GM23338 (cell line): ENCODE data around the gene ZCCHC17. TPM values are rescaled to one million over a fixed set of nuclear protein-coding genes. Genes with fewer than 3 reads are reported as not detected.

Experiments
- ATAC-seq: fragments of 200-7000 bp; cut with Tn5 transposase; 3 replicates; pipeline ENCODE4 v1.9.1; 2020
- DNase-seq: peaks from one replicate; pipeline ENCODE4 v3.0.0-alpha.2; 2015; ENCODE audit warnings: low spot score
- H2AFZ ChIP-seq: fragments of 200-600 bp; sonication (generic); 2 replicates; pipeline ENCODE4 v1.8.0; 2016; ENCODE audit warnings: antibody characterized with exemption, mild to moderate bottlenecking, moderate library complexity
- H3F3A ChIP-seq: fragments of 200-600 bp; sonication (generic); replicated peaks from 2 replicates; pipeline ENCODE4 v1.8.0; 2017; ENCODE audit warnings: antibody characterized with exemption, mixed run types, low read depth
- H3K27ac ChIP-seq: fragments of 200-600 bp; sonication (generic); 2 replicates; pipeline ENCODE4 v1.6.1; 2016; ENCODE audit warnings: low read depth
- H3K27me3 ChIP-seq: fragments of 200-600 bp; sonication (generic); 2 replicates; pipeline ENCODE4 v1.8.0; 2016; ENCODE audit warnings: mild to moderate bottlenecking, mixed run types, moderate library complexity; ENCODE audit not compliant: insufficient read depth
- H3K36me3 ChIP-seq: fragments of 200-600 bp; sonication (generic); 2 replicates; pipeline ENCODE4 v1.8.0; 2016; ENCODE audit warnings: mild to moderate bottlenecking; ENCODE audit not compliant: insufficient read depth
- H3K4me1 ChIP-seq: fragments of 200-600 bp; sonication (generic); 2 replicates; pipeline ENCODE4 v1.8.0; 2016; ENCODE audit warnings: mild to moderate bottlenecking, moderate library complexity; ENCODE audit not compliant: insufficient read depth
- H3K4me2 ChIP-seq: fragments of 200-600 bp; sonication (generic); 2 replicates; pipeline ENCODE4 v1.7.1; 2017; ENCODE audit warnings: mixed run types
- H3K4me3 ChIP-seq: fragments of 200-600 bp; sonication (generic); 2 replicates; pipeline ENCODE4 v1.6.1; 2016; ENCODE audit warnings: mixed run types
- H3K79me2 ChIP-seq: fragments of 200-600 bp; sonication (generic); replicated peaks from 2 replicates; pipeline ENCODE4 v1.8.0; 2017; ENCODE audit warnings: mild to moderate bottlenecking; ENCODE audit not compliant: insufficient read depth
- H3K9me2 ChIP-seq: fragments of 200-600 bp; sonication (generic); 2 replicates; pipeline ENCODE4 v1.8.0; 2017; ENCODE audit not compliant: insufficient read depth
- H4K20me1 ChIP-seq: fragments of 200-600 bp; sonication (generic); replicated peaks from 2 replicates; pipeline ENCODE4 v1.8.0; 2017; ENCODE audit warnings: mild to moderate bottlenecking; ENCODE audit not compliant: insufficient read depth
- H3K27ac Mint-ChIP-seq: 2 replicates; pipeline ENCODE4 v1.8.0; 2020; ENCODE audit warnings: inconsistent platforms, mild to moderate bottlenecking, moderate library complexity, mixed read lengths
- H3K27me3 Mint-ChIP-seq: 3 replicates; pipeline ENCODE4 v1.8.0; 2022; ENCODE audit warnings: low read depth, mild to moderate bottlenecking, moderate library complexity, mixed read lengths, inconsistent platforms; ENCODE audit not compliant: insufficient read depth, poor library complexity
- H3K36me3 Mint-ChIP-seq: 3 replicates; pipeline ENCODE4 v1.8.0; 2021; ENCODE audit warnings: low read depth, mild to moderate bottlenecking, inconsistent platforms, moderate library complexity, mixed read lengths
- H3K4me1 Mint-ChIP-seq: 3 replicates; pipeline ENCODE4 v1.8.0; 2020; ENCODE audit warnings: mild to moderate bottlenecking, inconsistent platforms, mixed read lengths
- H3K4me3 Mint-ChIP-seq: 3 replicates; pipeline ENCODE4 v1.8.0; 2021; ENCODE audit warnings: moderate library complexity, mild to moderate bottlenecking, inconsistent platforms, mixed read lengths
- H3K9me3 Mint-ChIP-seq: 3 replicates; pipeline ENCODE4 v1.8.0; 2020; ENCODE audit warnings: moderate library complexity, mild to moderate bottlenecking, inconsistent platforms, mixed read lengths
- CREB1 ChIP-seq: fragments of 250-450 bp; sonication (Bioruptor Pico); IDR thresholded peaks from 2 replicates; pipeline ENCODE4 v1.5.0; 2020; ENCODE audit warnings: low read depth, mild to moderate bottlenecking, moderate library complexity
- CTCF ChIP-seq, 2 experiments: fragments of 200-600 bp in 1 of 2; sonication (generic) in 1 of 2; conservative IDR thresholded peaks; 2 replicates each; pipeline versions ENCODE4 v1.5.1 to v1.6.1; 2016 to 2017; ENCODE audit warnings: antibody characterized with exemption in 2 of 2, low read depth in 2 of 2, mild to moderate bottlenecking in 2 of 2, moderate library complexity in 1 of 2
- ETS1 ChIP-seq: IDR thresholded peaks from 2 replicates; pipeline ENCODE4 v1.6.1; 2016; ENCODE audit warnings: antibody characterized with exemption
- EZH2 ChIP-seq: fragments of 200-600 bp; sonication (generic); IDR thresholded peaks from one replicate; pipeline ENCODE4 v1.8.0; 2017; ENCODE audit warnings: antibody characterized with exemption, mild to moderate bottlenecking, low read depth; ENCODE audit not compliant: unreplicated experiment
- JUNB ChIP-seq: IDR thresholded peaks from one replicate; pipeline ENCODE4 v1.6.1; 2016; ENCODE audit warnings: antibody characterized with exemption; ENCODE audit not compliant: unreplicated experiment
- POLR2AphosphoS5 ChIP-seq: IDR thresholded peaks from 2 replicates; pipeline ENCODE4 v1.6.1; 2016; ENCODE audit warnings: antibody characterized with exemption, low read depth
- REST ChIP-seq: IDR thresholded peaks from one replicate; pipeline ENCODE4 v1.6.1; 2018; ENCODE audit warnings: antibody characterized with exemption; ENCODE audit not compliant: unreplicated experiment
- STAT1 ChIP-seq: IDR thresholded peaks from one replicate; pipeline ENCODE4 v1.6.1; 2016; ENCODE audit warnings: antibody characterized with exemption; ENCODE audit not compliant: unreplicated experiment
- ZNF114 ChIP-seq: fragments of 250-450 bp; sonication (Bioruptor Pico); IDR thresholded peaks from 2 replicates; pipeline ENCODE4 v1.5.0; 2020; ENCODE audit warnings: mild to moderate bottlenecking, moderate library complexity
- polyA plus RNA-seq: library from polyadenylated mRNA; unstranded; fragments of >200 nt; fragmentation: Nextera tagmentation; extraction: Ambion mirVana; gene quantifications from 2 replicates; pipeline ENCODE4 v1.2.1, GENCODE V29; 2016
- total RNA-seq: library from RNA; depleted of rRNA; stranded (reverse); fragments of >200 nt; shearing (Covaris generic); gene quantifications from 2 replicates; pipeline ENCODE4 v1.2.3, GENCODE V29; 2014

ZCCHC17 gene
- total and polyA plus RNA-seq, 2 experiments from 2014 or later: 40.1 to 134 TPM

GRCh38 chr1:31324093-31324492, 27.3 kb downstream of the ZCCHC17 start:
- Mint-ChIP-seq H3K9me3 (no peaks in the 10 kb centered on the region), H3K4me1 (peaks cover 2% of the 10 kb centered on the region; the same call in 2 of the 3 replicates)
- H3K4me2 ChIP-seq: no peak overlapping the region

GRCh38 chr1:31324992-31325391, 28.2 kb downstream of the ZCCHC17 start:
- Histone ChIP-seq H3K27ac (no peak overlapping the region), H3K4me2 (no peak overlapping the region), H2AFZ (no peak overlapping the region), H3F3A (no peaks in the 10 kb centered on the region), H3K4me1 (no peaks in the 10 kb centered on the region), H3K79me2 (no peaks in the 10 kb centered on the region), H3K9me2 (no peaks in the 10 kb centered on the region), H3K36me3 (no peaks in the 10 kb centered on the region; the same call in 1 of the 2 replicates), H3K27me3 (no peaks in the 10 kb centered on the region), H4K20me1 (peaks cover 8% of the 10 kb centered on the region; the same call in 1 of the 2 replicates), H3K4me3 (no peak overlapping the region)
- Mint-ChIP-seq H3K4me3 (no peak overlapping the region), H3K27ac (no peak overlapping the region), H3K36me3 (peaks cover 21% of the 10 kb centered on the region), H3K4me1 (peaks cover 2% of the 10 kb centered on the region; the same call in 2 of the 3 replicates), H3K9me3 (no peaks in the 10 kb centered on the region), H3K27me3 (no peaks in the 10 kb centered on the region)
- no peak for ATAC-seq
- DNase-seq: no peak
- TF ChIP-seq STAT1: no peak
- TF ChIP-seq CREB1: no peak
- TF ChIP-seq POLR2AphosphoS5: no peak
- no peak for TF ChIP-seq CTCF (conservative IDR thresholded peaks at IDR 0.05; ENCODE audit: low read depth in 2 of 2)
- no peak for TF ChIP-seq EZH2

More at GRCh38 chr1:31324093-31324492, 27.3 kb downstream of the ZCCHC17 start:
- H3K4me1 ChIP-seq: no peaks in the 10 kb centered on the region
- H3K27ac ChIP-seq: no peak overlapping the region
- peaks cover 8% of the 10 kb centered on the region; the same call in 1 of the 2 replicates for H4K20me1 ChIP-seq
- peaks cover 5% of the 10 kb centered on the region for H3K36me3 ChIP-seq
- no peaks in the 10 kb centered on the region for H3F3A ChIP-seq
- H2AFZ ChIP-seq: no peak overlapping the region
- Mint-ChIP-seq H3K27me3 (no peaks in the 10 kb centered on the region), H3K27ac (no peak overlapping the region), H3K4me3 (no peak overlapping the region), H3K36me3 (peaks cover 27% of the 10 kb centered on the region)
- no peaks in the 10 kb centered on the region for H3K27me3 ChIP-seq
- H3K79me2 ChIP-seq: no peaks in the 10 kb centered on the region
- H3K4me3 ChIP-seq: no peak overlapping the region
- DNase-seq: no peak
- no peak for ATAC-seq
- no peaks in the 10 kb centered on the region for H3K9me2 ChIP-seq
- TF ChIP-seq ETS1: no peak
- no peak for TF ChIP-seq ZNF114 (CRISPR knock-in tag)
- no peak for TF ChIP-seq REST
- no peak for TF ChIP-seq JUNB
